GM18951 (cell line): Measurements from ENCODE around the gene THADA.

Experiments
- POLR2A ChIP-seq: IDR thresholded peaks from 4 replicates; pipeline ENCODE4 v1.6.1; 2011; ENCODE audit warnings: mild to moderate bottlenecking; ENCODE audit not compliant: insufficient read length, insufficient read depth; ENCODE audit errors: extremely low read depth
- in situ Hi-C: fragments of 300-500 bp; cut with MboI; formaldehyde crosslinking; loops from one replicate; pipeline ENCODE4 v1.12.0; 2022; ENCODE audit warnings: low sequenced_read_pairs, mixed read lengths, inconsistent platforms; ENCODE audit not compliant: unreplicated experiment

THADA gene

DNA sequence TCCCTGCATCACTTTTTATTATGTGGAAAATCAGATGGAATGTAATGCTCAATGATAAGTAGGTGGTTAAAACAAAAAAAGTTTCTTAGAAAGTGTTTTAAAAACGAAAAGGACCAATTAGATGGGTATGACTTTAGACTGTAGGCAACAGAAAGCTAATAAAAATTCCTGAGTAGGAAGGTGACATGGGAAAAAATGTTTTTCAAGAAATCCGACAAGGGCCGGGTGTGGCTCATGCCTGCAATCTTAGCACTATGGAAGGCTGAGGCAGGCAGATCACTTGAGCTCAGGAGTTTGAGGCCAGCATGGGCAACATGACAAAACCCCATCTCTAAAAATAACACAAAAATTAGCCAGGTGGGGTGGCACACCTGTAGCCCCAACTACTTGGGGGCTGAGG lies 126.1 kb downstream of the THADA start:
- in situ Hi-C loops: no loop called here
- no peak for TF ChIP-seq POLR2A

GRCh38 chr2:43469094-43469493 lies 126.7 kb downstream of the THADA start:
- in situ Hi-C loops: no loop called here

GRCh38 chr2:43467891-43468290 lies 127.9 kb downstream of the THADA start:
- TF ChIP-seq POLR2A: no peak
- in situ Hi-C loops: no loop called here

More at GRCh38 chr2:43469094-43469493, 126.7 kb downstream of the THADA start:
- no peak for TF ChIP-seq POLR2A

- TF ChIP-seq POLR2A: no peak
- in situ Hi-C loops: no loop called here
Measured at GRCh38 chr2:43465234-43465633, 130.6 kb downstream of the THADA start.

DNA sequence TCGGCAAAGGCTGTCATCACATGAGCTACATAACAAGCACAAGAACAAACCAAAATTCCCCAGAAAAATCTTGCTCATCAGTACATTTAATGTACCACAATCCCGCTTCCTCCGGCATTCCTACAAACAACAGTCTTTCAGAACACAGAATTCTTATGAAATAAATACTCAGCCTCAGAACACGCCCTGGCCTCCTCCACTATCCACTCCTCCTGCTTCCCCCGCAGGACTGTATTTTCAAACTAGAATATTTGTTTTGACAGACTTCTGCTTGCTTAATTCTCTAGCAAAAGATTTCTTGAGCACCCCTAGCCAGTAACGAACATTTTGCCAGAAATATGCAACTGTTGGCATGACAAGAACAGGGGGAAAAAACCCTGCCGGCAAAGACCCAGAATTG lies 131.2 kb downstream of the THADA start:
- no peak for TF ChIP-seq POLR2A
- in situ Hi-C loops: no loop called here

- in situ Hi-C loops: no loop called here
Measured at GRCh38 chr2:43462866-43463641, 132.8 kb downstream of the THADA start.

DNA sequence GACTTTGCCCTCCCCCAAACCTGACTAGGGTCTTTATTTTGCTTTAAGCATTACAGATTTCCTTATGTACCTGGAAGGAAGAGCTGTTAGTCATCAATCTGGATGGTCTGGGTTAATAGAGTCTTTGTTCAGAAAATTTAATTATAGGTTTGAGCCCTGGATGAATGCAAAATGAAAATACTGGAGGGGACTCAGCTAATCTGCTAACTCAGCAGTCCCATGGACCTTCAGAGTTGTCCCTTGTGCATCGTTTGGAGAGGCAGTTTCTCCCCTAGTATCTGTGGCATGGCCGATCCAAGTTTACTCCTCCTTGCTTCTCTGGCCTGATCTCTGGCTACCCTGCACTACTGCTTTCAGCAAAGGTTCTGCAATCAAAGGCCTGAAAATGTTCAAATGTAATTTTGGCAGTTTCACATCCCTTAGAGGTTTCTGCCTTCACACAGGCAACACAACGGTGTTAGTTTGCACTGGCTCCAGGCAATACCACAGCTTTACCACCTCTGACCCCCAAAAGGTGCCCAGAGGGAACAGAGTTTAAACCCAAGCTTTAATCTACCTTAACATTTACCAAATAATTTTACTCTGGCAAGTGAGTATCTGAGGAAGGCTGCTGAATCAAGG lies 134.3 kb downstream of the THADA start:
- in situ Hi-C loops: no loop called here
- no peak for TF ChIP-seq POLR2A

More at GRCh38 chr2:43462866-43463641, 132.8 kb downstream of the THADA start:
- no peak for TF ChIP-seq POLR2A

- in situ Hi-C loops: no loop called here
- no peak for TF ChIP-seq POLR2A
Measured at GRCh38 chr2:43460611-43461365, 135.1 kb downstream of the THADA start.

DNA sequence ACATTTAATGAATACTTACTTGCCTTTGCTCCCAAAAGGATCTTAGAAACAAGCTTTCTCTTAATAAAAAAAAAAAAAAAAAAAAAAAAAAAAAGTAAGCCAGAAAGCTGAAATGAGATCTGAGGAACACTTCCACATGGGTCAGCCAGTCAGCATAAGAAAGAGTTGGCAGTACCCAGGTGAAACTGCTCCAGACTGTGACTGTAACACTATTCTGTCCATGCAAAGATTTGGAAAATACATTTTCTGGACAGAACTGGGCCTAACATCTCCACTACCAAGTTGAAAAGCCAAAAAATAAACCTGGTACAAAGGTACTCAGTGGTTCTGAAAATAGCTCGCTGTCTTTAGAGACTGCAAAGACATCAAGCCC lies 135.7 kb downstream of the THADA start:
- in situ Hi-C loops: no loop called here
- no peak for TF ChIP-seq POLR2A

DNA sequence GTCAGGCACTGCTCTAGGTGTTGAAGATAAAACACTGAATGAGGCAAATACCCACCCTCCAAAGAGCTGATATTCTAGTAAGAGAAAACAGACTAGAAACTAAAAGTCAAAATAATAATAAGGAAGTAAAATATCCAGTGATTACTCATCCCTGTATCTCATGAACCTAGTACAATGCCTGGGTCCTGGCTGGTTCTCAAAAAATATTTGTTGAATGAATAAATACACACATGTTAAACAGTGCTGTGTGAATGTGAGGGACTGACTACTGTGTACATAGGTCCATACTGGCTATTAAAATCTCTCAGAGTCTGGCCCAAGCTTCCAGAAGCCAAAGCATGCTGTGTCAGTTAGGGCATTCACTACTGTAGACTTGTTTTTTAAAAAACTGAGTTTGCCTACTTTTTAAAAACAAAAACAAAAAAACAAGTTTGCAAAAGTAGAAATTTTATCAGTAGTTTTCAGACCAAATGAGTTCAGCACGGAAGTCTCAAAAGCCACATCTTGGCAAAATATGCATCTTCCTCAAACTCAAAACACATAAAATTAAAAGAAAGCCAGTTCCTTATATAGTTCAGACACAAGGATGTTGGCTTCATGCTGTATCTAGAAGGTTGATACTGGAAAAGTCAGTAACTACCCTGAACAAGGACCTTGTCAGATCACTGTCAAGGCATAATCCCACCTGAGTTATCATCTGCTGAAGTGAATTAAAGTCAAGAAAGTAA lies 136.2 kb downstream of the THADA start:
- TF ChIP-seq POLR2A: no peak
- in situ Hi-C loops: no loop called here

- no peak for TF ChIP-seq POLR2A
- in situ Hi-C loops: no loop called here
Measured at GRCh38 chr2:43458014-43458628, 137.7 kb downstream of the THADA start.

GRCh38 chr2:43455731-43456642 lies 139.9 kb downstream of the THADA start:
- in situ Hi-C loops: no loop called here
- TF ChIP-seq POLR2A: no peak
